Measurements from ENCODE around the gene MAP2K4. TPM values are rescaled to one million over a fixed set of nuclear protein-coding genes. Genes with fewer than 3 reads are reported as not detected.

MAP2K4 gene
- total and polyA plus RNA-seq, 2 donors (not counting 1 experiment from before 2014, with no cell fraction given) = 23.5 to 25.4 TPM

- Histone ChIP-seq H2AFZ (ENCODE audit: low read length) (no peak overlapping the region), H3K4me2 (ENCODE audit: extremely low read depth, insufficient read depth, low read length) (no peak overlapping the region), H3K27me3 (ENCODE audit: control insufficient read depth, insufficient read depth, low read length) (no peaks in the 10 kb centered on the region), H3K27ac (ENCODE audit: insufficient read depth, low read length) (no peak overlapping the region), H3K79me2 (ENCODE audit: control insufficient read depth, insufficient read depth, low read length) (peaks cover 47% of the 10 kb centered on the region), H3K4me3 (replicated peaks in 1 of 4; ENCODE audit: control extremely low read depth in 1 of 4, insufficient read depth in 1 of 4, low read depth in 3 of 4, low read length in 4 of 4) (no peak overlapping the region), H3K9me3 (ENCODE audit: control insufficient read depth, insufficient read depth, low read depth, low read length) (no peaks in the 10 kb centered on the region), H3K36me3 (ENCODE audit: control insufficient read depth, insufficient read depth, low read length) (no peaks in the 10 kb centered on the region), H4K20me1 (ENCODE audit: control insufficient read depth, extremely low read depth, insufficient read depth, low read length) (no peaks in the 10 kb centered on the region), H3K9ac (ENCODE audit: insufficient read depth, low read length) (no peak overlapping the region), H3K4me1 (ENCODE audit: control insufficient read depth, extremely low read depth, insufficient read depth, low read length) (peaks cover 3% of the 10 kb centered on the region)
- TF ChIP-seq, protein P1, sequence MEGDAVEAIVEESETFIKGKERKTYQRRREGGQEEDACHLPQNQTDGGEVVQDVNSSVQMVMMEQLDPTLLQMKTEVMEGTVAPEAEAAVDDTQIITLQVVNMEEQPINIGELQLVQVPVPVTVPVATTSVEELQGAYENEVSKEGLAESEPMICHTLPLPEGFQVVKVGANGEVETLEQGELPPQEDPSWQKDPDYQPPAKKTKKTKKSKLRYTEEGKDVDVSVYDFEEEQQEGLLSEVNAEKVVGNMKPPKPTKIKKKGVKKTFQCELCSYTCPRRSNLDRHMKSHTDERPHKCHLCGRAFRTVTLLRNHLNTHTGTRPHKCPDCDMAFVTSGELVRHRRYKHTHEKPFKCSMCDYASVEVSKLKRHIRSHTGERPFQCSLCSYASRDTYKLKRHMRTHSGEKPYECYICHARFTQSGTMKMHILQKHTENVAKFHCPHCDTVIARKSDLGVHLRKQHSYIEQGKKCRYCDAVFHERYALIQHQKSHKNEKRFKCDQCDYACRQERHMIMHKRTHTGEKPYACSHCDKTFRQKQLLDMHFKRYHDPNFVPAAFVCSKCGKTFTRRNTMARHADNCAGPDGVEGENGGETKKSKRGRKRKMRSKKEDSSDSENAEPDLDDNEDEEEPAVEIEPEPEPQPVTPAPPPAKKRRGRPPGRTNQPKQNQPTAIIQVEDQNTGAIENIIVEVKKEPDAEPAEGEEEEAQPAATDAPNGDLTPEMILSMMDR (conservative IDR thresholded peaks at IDR 0.05 in 1 of 2, IDR thresholded peaks at IDR 0.05 in 1 of 2; ENCODE audit: low read depth in 1 of 2, low read length in 2 of 2) = no peak
- no peak for TF ChIP-seq EZH2 (IDR thresholded peaks at IDR 0.05; ENCODE audit: low read length, missing control alignments)
- DNase-seq (ENCODE audit: low read depth in 2 of 2) = no peak
These were observed 26.1 kb downstream of the MAP2K4 start for GRCh38 chr17:12046786-12047185.

DNA sequence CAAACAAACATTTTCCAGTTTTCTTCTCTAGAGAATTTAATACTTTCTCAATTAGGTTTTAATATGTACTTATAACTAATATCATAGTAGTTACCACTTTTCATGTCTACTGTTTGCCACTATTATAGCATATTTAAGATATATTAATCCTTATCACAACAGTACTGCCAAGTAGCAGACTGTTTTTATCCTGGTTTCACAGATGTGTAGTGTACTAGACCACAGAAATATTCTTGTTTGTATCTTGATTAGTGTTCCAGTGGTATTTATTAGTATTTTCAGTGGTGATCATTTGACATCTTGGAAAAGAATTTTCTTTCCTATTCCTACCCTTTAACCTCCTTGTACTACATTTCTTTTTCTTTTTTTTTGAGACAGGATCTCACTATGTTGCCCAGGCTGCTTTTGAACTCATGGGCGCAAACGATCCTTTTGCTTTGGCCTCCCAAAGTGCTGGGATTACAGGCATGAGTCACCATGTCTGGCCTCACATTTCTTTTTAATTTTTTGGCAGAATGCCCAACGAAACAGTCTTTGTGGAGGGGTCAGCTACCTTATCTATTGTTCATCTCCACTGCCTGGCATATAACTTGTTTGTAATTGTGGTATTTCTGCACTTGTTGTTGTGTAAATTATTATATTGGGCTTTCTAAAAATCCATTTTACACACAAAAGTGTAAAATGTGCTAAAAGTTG is 27.2 kb downstream of the MAP2K4 start:
- peaks cover 49% of the 10 kb centered on the region for H3K79me2 ChIP-seq (ENCODE audit: control insufficient read depth, insufficient read depth, low read length)
- no peak for TF ChIP-seq EZH2 (IDR thresholded peaks at IDR 0.05; ENCODE audit: low read length, missing control alignments)
- TF ChIP-seq, protein P1 (conservative IDR thresholded peaks at IDR 0.05 in 1 of 2, IDR thresholded peaks at IDR 0.05 in 1 of 2; ENCODE audit: low read depth in 1 of 2, low read length in 2 of 2) = no peak
- no peaks in the 10 kb centered on the region for H4K20me1 ChIP-seq (ENCODE audit: control insufficient read depth, extremely low read depth, insufficient read depth, low read length)
- peak in 1 of 2 donors; percentile 18 for DNase-seq (ENCODE audit: low read depth in 2 of 2)
- no peak overlapping the region for H3K27ac ChIP-seq (ENCODE audit: insufficient read depth, low read length)
- no peak overlapping the region for H2AFZ ChIP-seq (ENCODE audit: low read length)
- H3K9ac ChIP-seq (ENCODE audit: insufficient read depth, low read length) = no peak overlapping the region
- H3K9me3 ChIP-seq (ENCODE audit: control insufficient read depth, insufficient read depth, low read depth, low read length) = no peaks in the 10 kb centered on the region
- H3K27me3 ChIP-seq (ENCODE audit: control insufficient read depth, insufficient read depth, low read length) = no peaks in the 10 kb centered on the region
- no peak overlapping the region for H3K4me3 ChIP-seq (replicated peaks in 1 of 4; ENCODE audit: control extremely low read depth in 1 of 4, insufficient read depth in 1 of 4, low read depth in 3 of 4, low read length in 4 of 4)
- H3K4me1 ChIP-seq (ENCODE audit: control insufficient read depth, extremely low read depth, insufficient read depth, low read length) = peaks cover 3% of the 10 kb centered on the region
- no peak overlapping the region for H3K4me2 ChIP-seq (ENCODE audit: extremely low read depth, insufficient read depth, low read length)
- no peaks in the 10 kb centered on the region for H3K36me3 ChIP-seq (ENCODE audit: control insufficient read depth, insufficient read depth, low read length)

GRCh38 chr17:12048843-12049473 is 28.3 kb downstream of the MAP2K4 start:
- Histone ChIP-seq H4K20me1 (ENCODE audit: control insufficient read depth, extremely low read depth, insufficient read depth, low read length) (no peaks in the 10 kb centered on the region), H3K4me1 (ENCODE audit: control insufficient read depth, extremely low read depth, insufficient read depth, low read length) (peaks cover 5% of the 10 kb centered on the region), H3K9ac (ENCODE audit: insufficient read depth, low read length) (no peak overlapping the region)

More at GRCh38 chr17:12048843-12049473, 28.3 kb downstream of the MAP2K4 start:
- H2AFZ ChIP-seq (ENCODE audit: low read length) = no peak overlapping the region
- H3K36me3 ChIP-seq (ENCODE audit: control insufficient read depth, insufficient read depth, low read length) = no peaks in the 10 kb centered on the region
- no peak overlapping the region for H3K4me2 ChIP-seq (ENCODE audit: extremely low read depth, insufficient read depth, low read length)
- DNase-seq (ENCODE audit: low read depth in 2 of 2) = no peak
- no peak overlapping the region for H3K27ac ChIP-seq (ENCODE audit: insufficient read depth, low read length)
- no peaks in the 10 kb centered on the region for H3K9me3 ChIP-seq (ENCODE audit: control insufficient read depth, insufficient read depth, low read depth, low read length)
- H3K79me2 ChIP-seq (ENCODE audit: control insufficient read depth, insufficient read depth, low read length) = peaks cover 52% of the 10 kb centered on the region
- H3K27me3 ChIP-seq (ENCODE audit: control insufficient read depth, insufficient read depth, low read length) = no peaks in the 10 kb centered on the region
- H3K4me3 ChIP-seq (replicated peaks in 1 of 4; ENCODE audit: control extremely low read depth in 1 of 4, insufficient read depth in 1 of 4, low read depth in 3 of 4, low read length in 4 of 4) = no peak overlapping the region
- TF ChIP-seq, protein P1 (conservative IDR thresholded peaks at IDR 0.05 in 1 of 2, IDR thresholded peaks at IDR 0.05 in 1 of 2; ENCODE audit: low read depth in 1 of 2, low read length in 2 of 2) = no peak
- no peak for TF ChIP-seq EZH2 (IDR thresholded peaks at IDR 0.05; ENCODE audit: low read length, missing control alignments)

Data from fibroblast of lung (primary cell).